Activated T-cell treated with anti-CD3 and anti-CD28 coated beads for 48 hours (primary cell): ENCODE results near the gene RAB15.
"Not testable (repeated sequence)": the region's sequence is repeated elsewhere in the genome, so short reads cannot be mapped to it uniquely, and the experiment has no call there.

Experiments used
- DNase-seq: peaks from one replicate; pipeline ENCODE4 v3.0.0-alpha.2; 2020; ENCODE audit warnings: low read depth

RAB15 gene

DNA sequence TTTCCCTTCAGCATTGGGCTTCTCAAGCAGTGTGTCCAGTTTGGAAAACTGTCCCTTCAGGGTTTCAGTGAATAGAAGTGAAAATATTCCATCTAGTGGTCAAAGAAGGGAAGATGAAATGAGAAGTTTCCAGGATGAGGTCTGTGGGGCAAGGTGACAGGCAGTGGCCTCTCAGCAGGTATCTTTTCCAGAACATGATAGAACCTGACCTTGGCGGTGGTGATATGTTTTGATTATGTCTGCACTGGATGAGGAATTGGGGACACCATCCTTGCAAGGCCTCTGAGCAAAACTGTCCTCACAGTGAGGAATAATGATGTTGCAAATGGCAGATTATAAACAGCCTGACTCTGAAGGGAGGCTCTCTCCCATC is 34.3 kb downstream of the RAB15 start:
- DNase-seq = no peak

DNA sequence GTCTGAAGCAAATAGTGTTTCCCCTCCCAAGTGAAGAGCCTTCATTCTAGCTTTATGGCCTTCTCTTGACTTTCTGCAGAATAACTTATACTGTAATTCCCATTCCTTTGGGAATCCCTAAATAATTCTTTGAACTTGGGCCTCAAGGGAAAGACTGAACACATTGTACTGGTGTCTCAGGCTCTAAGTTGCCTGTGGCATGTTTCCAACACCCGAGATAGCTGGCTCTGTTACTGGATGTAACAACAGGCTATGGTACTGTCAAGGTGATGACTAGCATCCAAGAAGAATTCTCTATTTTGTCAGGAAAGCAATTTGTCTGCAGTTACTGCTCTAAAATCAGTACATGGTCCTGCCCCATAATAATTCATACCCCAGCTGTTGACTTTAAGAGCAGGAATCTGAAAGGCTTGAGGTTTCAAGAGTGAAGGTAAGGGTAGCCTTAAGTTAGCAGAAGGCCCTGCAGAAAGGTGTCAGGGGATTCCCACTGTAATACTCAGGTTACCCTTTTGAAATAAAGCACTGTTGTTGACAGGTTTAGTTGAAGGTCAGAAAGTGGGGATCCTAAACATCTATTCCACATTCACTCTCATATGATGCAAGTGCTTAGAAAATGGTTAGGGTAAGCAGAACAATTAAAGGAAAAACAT is 34.8 kb downstream of the RAB15 start:
- DNase-seq = no peak

DNA sequence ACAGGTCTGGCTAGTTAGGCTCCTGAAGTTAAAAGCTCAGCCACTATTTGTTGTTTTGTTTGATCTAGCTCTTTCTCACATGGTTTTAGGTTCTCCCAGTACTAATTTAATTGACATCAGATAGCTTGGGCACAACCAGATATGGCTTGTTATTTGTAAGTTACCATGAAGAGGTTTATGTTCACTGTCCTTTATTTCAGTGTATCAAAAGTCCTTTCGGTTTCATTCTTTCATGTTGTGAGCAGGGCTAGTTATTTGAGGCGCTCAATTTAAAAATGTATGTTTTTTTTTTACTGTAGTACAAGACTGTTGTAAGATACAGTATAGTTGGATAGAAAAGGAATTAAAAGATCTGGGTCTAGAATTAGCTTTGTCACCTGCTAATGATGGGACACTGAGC is 36.6 kb downstream of the RAB15 start:
- DNase-seq = no peak

DNA sequence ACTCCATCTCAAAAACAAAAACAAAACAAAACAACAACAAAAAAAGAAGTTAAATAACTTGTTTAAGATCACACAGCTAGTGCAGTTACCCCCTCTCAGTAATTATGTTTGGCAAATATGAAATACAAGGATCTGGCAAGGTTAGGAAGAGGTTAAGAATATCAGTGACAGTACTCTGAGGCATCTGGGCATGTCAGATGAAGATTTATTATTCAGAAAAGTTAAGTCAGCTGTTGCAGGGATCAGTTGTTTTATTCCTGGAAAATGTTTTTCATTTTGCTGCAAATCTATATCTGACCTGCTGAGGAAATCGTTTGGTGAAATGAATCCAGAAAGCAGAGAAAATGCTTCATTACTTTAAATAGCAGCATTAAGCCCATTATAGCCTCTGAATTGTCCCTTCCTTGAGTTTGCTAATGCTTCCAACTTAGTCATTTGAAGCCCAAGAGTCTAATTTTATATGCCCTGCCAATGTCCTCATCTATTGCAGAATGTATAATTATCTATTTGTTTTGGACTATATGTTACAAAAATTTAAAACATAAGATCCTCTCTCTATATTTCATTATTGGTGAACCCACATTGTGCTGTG is 37.7 kb downstream of the RAB15 start:
- DNase-seq = no peak

DNA sequence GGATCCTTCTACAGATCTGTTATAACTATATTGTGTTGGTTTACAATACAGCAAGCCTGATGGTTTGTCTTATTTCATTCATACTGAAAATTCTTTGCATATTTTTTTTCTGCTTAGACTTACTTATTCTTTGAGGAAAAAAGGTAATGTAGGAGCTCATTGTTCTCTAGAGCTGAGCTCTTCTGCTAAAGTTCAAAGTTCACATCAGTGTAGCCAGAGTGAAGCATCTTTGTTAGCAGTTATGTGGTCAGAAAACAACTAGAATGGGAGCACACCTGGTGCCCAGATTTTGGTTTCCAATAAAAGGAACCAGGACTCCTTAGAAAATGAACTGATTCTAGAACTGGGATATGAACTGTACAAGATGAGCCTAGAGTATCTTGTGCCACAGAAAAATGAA is 39.9 kb downstream of the RAB15 start:
- DNase-seq = no peak

DNA sequence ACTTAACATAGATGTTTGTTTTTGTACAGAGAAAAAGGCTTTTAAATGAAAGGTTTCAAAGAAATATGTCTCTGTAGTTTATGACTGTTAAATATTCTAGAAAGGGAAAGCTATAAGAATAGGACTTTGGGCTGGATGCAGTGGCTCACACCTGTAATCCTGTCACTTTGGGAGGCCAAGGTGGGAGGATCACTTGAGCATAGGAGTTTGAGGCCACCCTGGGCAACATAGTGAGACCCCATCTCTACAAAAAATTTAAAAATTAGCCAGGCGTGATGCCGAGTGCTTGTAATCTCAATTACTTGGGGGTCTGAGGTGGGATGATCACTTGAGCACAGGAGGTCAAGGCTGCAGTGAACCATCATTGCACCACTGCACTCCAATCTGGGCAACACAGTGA is 41.0 kb downstream of the RAB15 start:
- DNase-seq = no peak

DNA sequence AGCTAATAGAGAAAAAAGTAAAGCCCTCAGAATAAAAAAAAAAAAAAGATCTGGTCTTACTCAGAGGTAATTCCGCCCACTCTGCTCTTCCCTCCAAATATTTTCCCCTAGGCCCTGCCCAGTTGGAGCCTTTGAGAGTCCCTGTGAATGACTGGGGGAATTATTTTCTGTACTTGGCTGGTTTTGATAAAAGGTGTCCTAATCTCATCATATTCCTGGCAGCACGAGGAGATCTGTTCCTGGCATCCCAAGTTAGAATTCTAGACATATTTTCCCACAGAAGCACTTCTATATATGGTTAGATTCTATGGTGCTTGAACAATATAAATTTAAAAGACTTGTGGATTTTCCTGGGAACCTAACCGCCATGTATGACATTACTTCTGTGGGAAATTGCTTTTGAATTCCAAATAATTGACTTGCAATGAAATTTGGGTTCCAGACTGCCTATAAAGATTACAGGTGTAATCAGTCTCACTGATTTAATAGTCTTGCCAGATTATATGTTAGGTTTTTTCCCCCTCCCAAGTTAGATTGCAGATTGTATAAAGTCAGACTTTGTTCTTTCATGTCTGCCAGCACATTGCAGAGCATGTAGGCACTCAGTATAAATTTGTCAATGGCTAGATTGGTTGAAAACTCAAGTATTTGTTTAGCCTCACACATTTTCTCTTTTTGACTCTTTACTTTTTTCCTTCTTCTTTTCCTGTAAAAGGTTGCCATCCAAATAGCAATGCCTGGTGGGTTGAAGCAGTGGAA is 41.9 kb downstream of the RAB15 start:
- DNase-seq = no peak

DNA sequence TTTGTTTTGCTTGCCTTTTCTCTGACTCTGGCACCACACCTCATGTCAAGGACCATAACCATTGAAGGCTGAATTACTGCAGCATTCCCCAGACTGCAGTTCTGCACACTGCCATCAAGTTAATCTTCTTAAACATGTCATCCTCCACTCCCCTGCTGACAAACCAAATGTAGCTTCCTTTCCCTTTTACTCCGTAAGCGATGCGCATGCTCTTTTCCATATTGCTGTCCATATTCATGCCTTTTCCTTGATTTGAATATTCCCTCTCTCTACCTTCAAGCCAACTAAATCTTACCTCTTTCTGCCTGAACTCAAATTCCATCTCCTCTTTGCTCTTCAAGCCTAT is 43.1 kb downstream of the RAB15 start:
- no peak for DNase-seq

DNA sequence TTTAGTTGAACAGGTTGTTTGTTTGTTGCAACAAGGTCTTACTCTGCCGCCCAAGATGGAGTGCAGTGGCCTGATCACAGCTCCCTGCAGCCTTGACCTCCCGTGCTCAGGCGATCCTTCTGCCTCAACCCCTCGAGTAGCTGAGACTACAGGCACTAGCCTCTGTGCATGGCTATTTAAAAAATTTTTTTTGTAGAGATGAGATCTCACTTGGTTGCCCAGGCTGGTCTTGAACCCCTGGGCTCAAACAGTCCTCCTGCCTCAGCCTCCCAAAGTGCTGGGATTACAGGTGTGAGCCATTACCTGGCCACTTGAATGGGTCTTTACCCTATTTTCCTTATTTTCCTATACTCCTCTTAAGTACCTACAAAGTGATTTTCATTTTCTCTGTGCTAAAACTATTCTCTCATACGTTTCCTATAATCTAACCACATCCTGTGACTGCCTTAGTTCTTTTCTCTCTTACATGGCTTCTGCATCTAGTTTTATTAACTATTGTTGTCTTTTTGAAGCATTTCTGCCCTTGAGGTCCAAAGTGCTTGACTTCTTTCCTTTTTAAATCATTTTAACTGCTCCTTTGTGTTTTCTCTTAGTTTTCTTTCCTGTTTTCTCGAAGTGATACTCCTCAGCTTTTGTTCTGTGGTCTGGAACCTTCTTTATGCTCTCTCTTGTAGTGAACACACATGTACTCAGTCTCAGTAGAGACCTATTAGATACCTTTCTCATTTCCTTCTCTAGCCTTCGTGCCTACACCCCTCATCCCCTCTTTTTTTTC is 43.7 kb downstream of the RAB15 start:
- no peak for DNase-seq

DNA sequence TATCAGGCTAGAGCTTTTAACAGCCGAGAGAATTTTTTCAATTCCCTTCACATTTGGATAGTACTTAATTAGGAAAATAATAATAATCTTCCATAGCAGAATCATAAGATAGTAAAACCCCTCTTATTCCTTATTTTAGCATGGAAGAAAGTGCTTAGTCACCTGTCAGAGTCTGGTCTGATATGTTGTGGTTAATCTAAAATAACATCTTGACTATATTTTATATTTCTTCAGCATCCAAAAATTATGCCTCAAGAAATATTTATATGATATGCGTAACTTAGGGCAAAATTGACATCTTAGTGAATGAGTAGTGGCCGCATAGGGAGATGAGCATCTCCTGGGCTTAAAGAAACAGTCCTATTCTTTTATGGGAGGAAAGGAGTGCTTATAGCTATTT is 45.1 kb downstream of the RAB15 start:
- no peak for DNase-seq

DNA sequence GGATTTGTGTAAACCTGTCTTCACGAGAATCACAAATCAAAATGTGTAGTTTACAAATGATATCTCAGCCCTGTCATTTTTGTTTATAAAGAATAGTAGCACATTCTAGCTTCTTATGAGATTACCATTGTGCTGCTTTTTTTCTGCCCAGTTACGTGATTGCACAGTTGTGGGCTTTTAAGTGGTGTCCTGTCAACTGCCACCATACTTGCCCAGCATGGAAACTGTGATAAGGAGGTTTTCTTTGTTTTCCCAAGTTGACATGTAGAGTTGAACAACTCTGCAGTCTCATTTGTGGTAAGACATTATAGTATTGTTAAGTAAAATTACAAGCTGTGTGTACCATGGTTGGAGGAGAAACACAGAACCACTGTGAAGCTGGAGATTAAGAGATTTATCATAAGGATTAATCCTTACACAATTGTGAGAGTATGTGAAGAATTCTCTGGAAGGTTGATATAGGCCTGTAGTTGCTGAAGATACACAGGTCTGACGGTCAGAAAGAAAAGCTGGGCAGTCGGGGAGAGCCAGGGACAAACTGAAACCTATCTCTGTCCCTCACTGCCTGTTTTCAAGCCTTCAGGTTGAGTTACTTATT is 45.6 kb downstream of the RAB15 start:
- no peak for DNase-seq

DNA sequence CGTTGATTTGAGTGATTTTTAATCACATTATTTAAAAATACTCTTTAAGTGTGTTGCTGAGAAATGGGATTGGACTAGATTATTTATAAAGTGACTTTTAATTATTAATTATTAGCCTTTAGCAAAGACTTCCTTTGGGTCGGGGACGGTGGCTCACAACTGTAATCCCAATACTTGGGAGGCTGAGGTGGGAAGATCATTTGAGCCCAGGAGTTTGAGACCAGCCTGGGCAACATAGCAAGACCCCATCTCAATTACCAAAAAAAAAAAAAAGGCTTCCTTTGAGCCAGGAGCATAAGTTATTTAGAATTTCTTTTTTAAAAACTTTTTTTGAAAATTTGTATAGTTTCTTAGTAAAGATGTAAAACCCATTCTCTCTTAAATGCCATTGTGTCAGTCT is 49.1 kb downstream of the RAB15 start:
- DNase-seq = no peak

DNA sequence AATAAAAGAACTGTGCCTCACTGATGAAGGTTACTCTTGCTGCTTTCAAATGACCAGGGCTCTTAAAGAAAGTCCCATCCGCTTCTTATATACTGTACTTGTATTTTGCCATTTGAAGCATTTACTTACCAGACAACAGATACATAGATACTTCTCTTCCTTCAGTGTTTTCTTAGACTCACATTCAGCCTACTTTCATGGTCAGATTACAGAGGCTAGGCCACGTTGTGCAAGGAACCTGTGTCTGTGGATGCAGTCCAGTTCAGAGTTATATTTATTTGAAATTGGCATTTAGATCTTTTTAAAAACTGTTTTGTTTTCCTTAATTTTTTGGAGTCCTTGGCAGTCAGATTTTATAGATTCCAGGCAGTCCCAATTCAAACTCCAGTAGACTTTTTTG is 51.7 kb downstream of the RAB15 start:
- no peak for DNase-seq

DNA sequence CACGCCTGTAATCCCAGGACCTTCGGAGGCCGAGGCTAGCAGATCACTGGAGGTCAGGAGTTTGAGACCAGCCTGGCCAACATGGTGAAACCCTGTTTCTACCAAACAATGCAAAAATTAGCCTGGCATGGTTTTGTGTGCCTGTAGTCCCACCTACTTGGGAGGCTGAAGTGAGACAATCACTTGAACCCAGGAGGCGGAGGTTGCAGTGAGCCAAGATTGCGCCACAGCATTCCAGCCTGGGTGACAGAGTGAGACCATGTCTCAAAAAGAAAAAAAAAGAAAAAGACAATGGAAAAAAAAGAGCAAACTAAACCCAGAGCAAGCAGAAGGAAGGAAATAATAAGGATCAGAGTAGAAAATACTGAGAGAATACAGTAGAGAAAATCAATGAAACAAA is 52.5 kb downstream of the RAB15 start:
- no peak for DNase-seq

DNA sequence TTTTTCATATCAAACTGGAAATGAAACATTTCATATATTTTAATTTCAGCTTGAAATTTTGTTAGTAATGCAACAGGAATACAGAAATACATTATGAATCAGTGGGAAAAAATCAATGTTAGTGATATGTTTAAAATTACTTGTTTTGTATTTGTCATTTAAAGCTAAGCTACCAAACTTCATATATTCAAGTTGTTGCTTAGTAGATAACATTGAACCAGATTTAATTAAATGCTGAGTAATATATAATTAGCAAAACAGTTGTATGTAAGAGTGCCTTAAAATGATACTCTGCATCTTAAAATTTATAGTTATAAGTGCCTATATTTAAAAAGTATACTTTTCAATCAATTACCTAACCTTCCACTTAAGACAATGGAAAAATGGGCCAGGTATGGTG is 52.9 kb downstream of the RAB15 start:
- no peak for DNase-seq

DNA sequence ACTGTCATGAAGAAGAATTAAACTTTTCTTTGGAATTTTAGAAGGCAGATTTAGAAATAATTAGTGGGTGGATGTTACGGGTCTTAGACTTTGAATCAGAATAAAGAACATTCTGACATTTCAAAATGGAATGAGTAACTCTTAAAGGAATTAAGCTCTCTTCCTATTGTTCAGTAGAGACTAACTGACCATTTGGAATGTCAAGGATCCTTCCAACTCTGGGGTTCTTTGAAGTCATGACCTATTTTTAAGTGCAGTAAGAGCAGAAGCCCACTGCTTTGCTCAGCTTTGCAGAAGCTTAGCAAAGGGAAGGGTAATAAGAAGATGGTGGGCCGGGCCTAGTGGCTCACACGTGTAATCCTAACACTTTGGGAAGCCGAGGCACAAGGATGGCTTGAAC is 53.9 kb downstream of the RAB15 start:
- no peak for DNase-seq

DNA sequence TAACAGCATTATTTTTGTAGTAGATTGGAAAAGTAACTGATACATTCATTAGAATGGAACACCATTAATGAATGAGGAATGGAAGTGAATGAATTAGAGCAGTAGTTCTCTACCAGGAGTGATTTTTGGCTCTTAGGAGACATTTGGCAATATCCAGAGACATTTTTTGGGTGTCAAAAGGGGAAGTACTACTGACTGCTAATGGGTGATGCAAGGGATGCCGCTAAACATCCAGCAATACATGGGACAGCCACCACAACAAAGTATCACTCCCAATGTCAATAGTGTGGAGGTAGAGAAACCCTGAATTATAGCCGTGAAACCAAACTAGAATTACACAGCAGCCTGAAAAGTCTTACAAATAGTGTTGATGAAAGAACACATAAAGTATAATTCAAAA is 56.3 kb downstream of the RAB15 start:
- no peak for DNase-seq

DNA sequence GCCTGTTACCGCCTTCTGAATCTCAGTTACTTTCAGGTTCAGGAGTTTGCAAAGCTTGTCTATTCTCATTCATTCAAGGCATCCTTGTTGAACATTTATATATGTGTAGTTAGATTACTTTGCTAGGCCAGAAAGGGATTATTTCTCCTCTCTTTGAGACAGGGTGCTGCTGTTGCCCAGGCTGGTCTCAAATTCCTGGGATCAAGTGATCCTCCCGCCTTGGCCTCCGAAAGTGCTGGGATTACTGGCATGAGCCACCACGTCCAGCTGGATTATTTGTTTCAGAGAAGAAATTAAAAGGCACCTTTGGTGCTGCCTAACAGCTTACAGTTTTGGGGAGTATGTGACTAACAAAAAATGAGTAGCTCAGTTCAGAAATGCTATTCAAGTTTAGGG is 57.1 kb downstream of the RAB15 start:
- no peak for DNase-seq

DNA sequence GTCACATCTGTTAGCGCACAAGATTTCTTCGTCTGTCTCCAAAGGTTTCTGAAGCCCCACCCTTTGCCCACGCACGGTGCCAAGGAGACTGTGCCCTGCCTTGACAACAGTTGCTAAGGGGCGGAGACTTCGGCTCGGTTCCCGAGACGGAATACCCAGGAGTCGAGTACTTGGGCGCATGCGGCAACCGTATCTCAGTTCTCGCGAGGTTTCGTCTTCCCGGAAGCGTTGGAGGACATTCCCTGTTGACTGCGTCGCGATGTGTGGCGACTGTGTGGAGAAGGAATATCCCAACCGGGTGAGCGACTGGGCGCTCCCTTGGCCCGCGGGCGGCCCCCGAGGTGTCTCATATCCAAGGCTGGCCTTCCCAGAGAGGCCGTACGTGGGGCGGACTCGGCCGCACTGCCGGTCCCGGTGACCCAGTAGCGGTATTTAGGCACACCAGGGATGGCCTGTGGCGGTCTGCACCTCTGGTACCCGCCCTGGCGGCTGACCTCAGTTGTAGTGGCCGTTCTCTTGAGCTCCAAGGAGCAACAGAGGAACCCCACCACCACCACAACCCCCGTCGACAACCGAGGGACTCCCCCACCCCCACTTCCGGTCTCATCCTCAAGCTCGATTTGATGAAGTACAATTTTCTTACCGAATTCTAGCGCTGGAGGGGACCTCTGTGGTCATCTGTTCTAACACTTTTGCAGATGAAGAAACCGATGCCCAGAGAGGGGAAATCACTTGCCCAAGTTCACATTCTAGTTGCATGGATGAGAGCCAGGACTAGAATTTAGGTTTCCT is 57.7 kb downstream of the RAB15 start, which contains the start of gene CHURC1:
CHURC1 (plus strand) TSS at position 219 of the 792 bp plus-strand sequence; CDS start at position 260, 41 bp downstream.
- peak; percentile 92 for DNase-seq

DNA sequence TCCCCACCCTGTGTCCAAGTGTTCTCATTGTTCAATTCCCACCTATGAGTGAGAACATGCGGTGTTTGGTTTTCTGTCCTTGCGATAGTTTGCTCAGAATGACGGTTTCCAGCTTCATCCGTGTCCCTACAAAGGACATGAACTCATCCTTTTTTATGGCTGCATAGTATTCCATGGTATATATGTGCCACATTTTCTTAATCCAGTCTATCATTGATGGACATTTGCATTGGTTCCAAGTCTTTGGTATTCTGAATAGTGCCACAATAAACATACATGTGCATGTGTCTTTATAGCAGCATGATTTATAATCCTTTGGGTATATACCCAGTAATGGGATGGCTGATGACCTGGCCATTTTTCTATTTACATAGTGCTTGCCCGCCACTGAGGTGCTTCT is 58.7 kb downstream of the RAB15 start:
- not testable (repeated sequence) for DNase-seq

DNA sequence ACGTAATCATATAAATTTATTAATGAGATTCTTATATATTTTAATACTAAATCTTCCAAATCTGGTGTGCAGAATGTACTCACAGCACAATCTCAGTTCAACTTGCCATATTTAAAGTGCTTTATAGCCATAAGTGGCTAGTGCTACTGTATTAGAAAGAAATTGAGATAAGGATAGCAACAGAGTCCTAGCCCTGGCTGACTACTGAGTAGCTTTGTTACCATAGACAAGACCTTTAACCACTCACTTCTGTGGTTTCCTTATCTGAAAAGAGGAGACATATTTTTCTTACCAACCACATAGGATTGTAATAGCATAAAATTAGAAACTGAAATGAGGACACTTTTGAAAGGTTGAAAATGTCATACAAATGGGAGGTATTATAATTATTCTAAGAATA is 59.9 kb downstream of the RAB15 start:
- no peak for DNase-seq
